T-helper 1 cell treated with Interleukin-12 subunit alpha and Interleukin-12 subunit beta and Interleukin-4 antibody, amounts not matched to agents 30 μg/mL and 1 μg/mL, for 36 hours (primary cell): Measurements from ENCODE around the gene PCCA.

Experiments used
- H3K27ac Mint-ChIP-seq: one replicate; pipeline ENCODE4 v1.8.0; 2021; ENCODE audit warnings: mild to moderate bottlenecking, mixed read lengths
- H3K27me3 Mint-ChIP-seq: one replicate; pipeline ENCODE4 v1.8.0; 2021; ENCODE audit warnings: low read depth, mixed read lengths
- H3K36me3 Mint-ChIP-seq: one replicate; pipeline ENCODE4 v1.8.0; 2021; ENCODE audit warnings: low read depth, mixed read lengths
- H3K4me1 Mint-ChIP-seq: one replicate; pipeline ENCODE4 v1.8.0; 2021; ENCODE audit warnings: low read depth, mixed read lengths
- H3K4me3 Mint-ChIP-seq: one replicate; pipeline ENCODE4 v1.8.0; 2021; ENCODE audit warnings: mild to moderate bottlenecking, moderate library complexity, mixed read lengths
- H3K9me3 Mint-ChIP-seq: one replicate; pipeline ENCODE4 v1.8.0; 2021; ENCODE audit warnings: mixed read lengths

Gene PCCA

GRCh38 chr13:100491164-100491842, 402.4 kb downstream of the PCCA start:
- Mint-ChIP-seq H3K4me1 (peaks cover 5% of the 10 kb centered on the region), H3K27me3 (peaks cover 4% of the 10 kb centered on the region), H3K27ac (no peak overlapping the region), H3K36me3 (peaks cover 9% of the 10 kb centered on the region), H3K4me3 (no peak overlapping the region), H3K9me3 (no peaks in the 10 kb centered on the region)

GRCh38 chr13:100493418-100493817, 404.5 kb downstream of the PCCA start:
- Mint-ChIP-seq H3K36me3 (peaks cover 14% of the 10 kb centered on the region), H3K9me3 (no peaks in the 10 kb centered on the region), H3K27me3 (peaks cover 10% of the 10 kb centered on the region), H3K4me1 (peaks cover 11% of the 10 kb centered on the region), H3K4me3 (no peak overlapping the region), H3K27ac (no peak overlapping the region)

- H3K27ac Mint-ChIP-seq: no peak overlapping the region
- peaks cover 19% of the 10 kb centered on the region for H3K4me1 Mint-ChIP-seq
- H3K4me3 Mint-ChIP-seq: no peak overlapping the region
- peaks cover 19% of the 10 kb centered on the region for H3K36me3 Mint-ChIP-seq
- H3K9me3 Mint-ChIP-seq: no peaks in the 10 kb centered on the region
- peaks cover 10% of the 10 kb centered on the region for H3K27me3 Mint-ChIP-seq
Measured at GRCh38 chr13:100495455-100495854, 406.6 kb downstream of the PCCA start.

GRCh38 chr13:100497389-100497788, 408.5 kb downstream of the PCCA start:
- H3K27me3 Mint-ChIP-seq: peaks cover 10% of the 10 kb centered on the region

GRCh38 chr13:100502446-100502845, 413.6 kb downstream of the PCCA start:
- Mint-ChIP-seq H3K36me3 (peaks cover 5% of the 10 kb centered on the region), H3K27me3 (no peaks in the 10 kb centered on the region), H3K27ac (peak overlapping the region; percentile 11)

More at GRCh38 chr13:100497389-100497788, 408.5 kb downstream of the PCCA start:
- H3K36me3 Mint-ChIP-seq: peaks cover 17% of the 10 kb centered on the region
- no peak overlapping the region for H3K4me3 Mint-ChIP-seq
- H3K27ac Mint-ChIP-seq: no peak overlapping the region
- no peaks in the 10 kb centered on the region for H3K9me3 Mint-ChIP-seq
- peaks cover 17% of the 10 kb centered on the region for H3K4me1 Mint-ChIP-seq

GRCh38 chr13:100503622-100504021, 414.7 kb downstream of the PCCA start:
- no peak overlapping the region for H3K4me3 Mint-ChIP-seq

More at GRCh38 chr13:100502446-100502845, 413.6 kb downstream of the PCCA start:
- no peaks in the 10 kb centered on the region for H3K9me3 Mint-ChIP-seq
- H3K4me1 Mint-ChIP-seq: peaks cover 30% of the 10 kb centered on the region
- no peak overlapping the region for H3K4me3 Mint-ChIP-seq

GRCh38 chr13:100506154-100506553, 417.3 kb downstream of the PCCA start:
- Mint-ChIP-seq H3K36me3 (no peaks in the 10 kb centered on the region), H3K27ac (peak overlapping the region; percentile 86), H3K9me3 (no peaks in the 10 kb centered on the region), H3K4me3 (peak overlapping the region; percentile 74), H3K27me3 (no peaks in the 10 kb centered on the region), H3K4me1 (peaks cover 22% of the 10 kb centered on the region)

More at GRCh38 chr13:100503622-100504021, 414.7 kb downstream of the PCCA start:
- H3K9me3 Mint-ChIP-seq: no peaks in the 10 kb centered on the region
- no peaks in the 10 kb centered on the region for H3K27me3 Mint-ChIP-seq
- H3K4me1 Mint-ChIP-seq: peaks cover 27% of the 10 kb centered on the region
- peaks cover 5% of the 10 kb centered on the region for H3K36me3 Mint-ChIP-seq
- H3K27ac Mint-ChIP-seq: no peak overlapping the region

- peak overlapping the region; percentile 86 for H3K27ac Mint-ChIP-seq
- peak overlapping the region; percentile 74 for H3K4me3 Mint-ChIP-seq
- no peaks in the 10 kb centered on the region for H3K27me3 Mint-ChIP-seq
- H3K36me3 Mint-ChIP-seq: peaks cover 2% of the 10 kb centered on the region
- H3K4me1 Mint-ChIP-seq: peaks cover 25% of the 10 kb centered on the region
- H3K9me3 Mint-ChIP-seq: no peaks in the 10 kb centered on the region
Measured at GRCh38 chr13:100506600-100507422, 417.9 kb downstream of the PCCA start.

GRCh38 chr13:100508455-100508854, 419.6 kb downstream of the PCCA start:
- Mint-ChIP-seq H3K36me3 (peaks cover 4% of the 10 kb centered on the region), H3K27ac (no peak overlapping the region), H3K4me3 (no peak overlapping the region), H3K27me3 (no peaks in the 10 kb centered on the region), H3K4me1 (peaks cover 26% of the 10 kb centered on the region), H3K9me3 (no peaks in the 10 kb centered on the region)

GRCh38 chr13:100508996-100509395, 420.1 kb downstream of the PCCA start:
- no peak overlapping the region for H3K27ac Mint-ChIP-seq
- H3K27me3 Mint-ChIP-seq: no peaks in the 10 kb centered on the region
- H3K36me3 Mint-ChIP-seq: peaks cover 4% of the 10 kb centered on the region
- H3K4me1 Mint-ChIP-seq: peaks cover 30% of the 10 kb centered on the region
- no peak overlapping the region for H3K4me3 Mint-ChIP-seq
- no peaks in the 10 kb centered on the region for H3K9me3 Mint-ChIP-seq

- H3K9me3 Mint-ChIP-seq: no peaks in the 10 kb centered on the region
- peaks cover 4% of the 10 kb centered on the region for H3K36me3 Mint-ChIP-seq
- no peak overlapping the region for H3K4me3 Mint-ChIP-seq
- no peak overlapping the region for H3K27ac Mint-ChIP-seq
- no peaks in the 10 kb centered on the region for H3K27me3 Mint-ChIP-seq
- H3K4me1 Mint-ChIP-seq: peaks cover 34% of the 10 kb centered on the region
Measured at GRCh38 chr13:100510208-100510957, 421.5 kb downstream of the PCCA start.

- H3K27me3 Mint-ChIP-seq: no peaks in the 10 kb centered on the region
- peaks cover 28% of the 10 kb centered on the region for H3K4me1 Mint-ChIP-seq
- peaks cover 4% of the 10 kb centered on the region for H3K36me3 Mint-ChIP-seq
- no peaks in the 10 kb centered on the region for H3K9me3 Mint-ChIP-seq
- H3K27ac Mint-ChIP-seq: no peak overlapping the region
- no peak overlapping the region for H3K4me3 Mint-ChIP-seq
Measured at GRCh38 chr13:100511466-100511865, 422.6 kb downstream of the PCCA start.

- Mint-ChIP-seq H3K27ac (no peak overlapping the region), H3K4me1 (peaks cover 24% of the 10 kb centered on the region), H3K36me3 (peaks cover 4% of the 10 kb centered on the region), H3K4me3 (no peak overlapping the region), H3K27me3 (no peaks in the 10 kb centered on the region), H3K9me3 (no peaks in the 10 kb centered on the region)
Measured at GRCh38 chr13:100512422-100512821, 423.5 kb downstream of the PCCA start.

GRCh38 chr13:100513171-100513570, 424.3 kb downstream of the PCCA start:
- Mint-ChIP-seq H3K4me3 (no peak overlapping the region), H3K27me3 (no peaks in the 10 kb centered on the region), H3K36me3 (peaks cover 4% of the 10 kb centered on the region), H3K4me1 (peaks cover 28% of the 10 kb centered on the region), H3K9me3 (no peaks in the 10 kb centered on the region), H3K27ac (no peak overlapping the region)
